HUES6 (cell line): Measurements from ENCODE around the gene PPP2R2C.

Experiments
- H3K27ac ChIP-seq: 2 replicates; pipeline ENCODE4 v1.7.0; 2013; ENCODE audit warnings: low read depth, mild to moderate bottlenecking, low read length, inconsistent platforms
- H3K27me3 ChIP-seq: 2 replicates; pipeline ENCODE4 v1.6.1; 2013; ENCODE audit warnings: low read length; ENCODE audit not compliant: control insufficient read depth, insufficient read depth
- H3K36me3 ChIP-seq: 2 replicates; pipeline ENCODE4 v1.6.1; 2013; ENCODE audit warnings: low read length; ENCODE audit not compliant: control insufficient read depth, insufficient read depth
- H3K4me1 ChIP-seq: 2 replicates; pipeline ENCODE4 v1.6.1; 2013; ENCODE audit warnings: low read length; ENCODE audit not compliant: control insufficient read depth, insufficient read depth
- H3K4me3 ChIP-seq: 2 replicates; pipeline ENCODE4 v1.5.1; 2013; ENCODE audit warnings: low read depth, low read length
- H3K9ac ChIP-seq: one replicate; pipeline ENCODE4 v1.6.1; 2013; ENCODE audit warnings: mild to moderate bottlenecking, low read length
- H3K9me3 ChIP-seq: 2 replicates; pipeline ENCODE4 v1.6.1; 2013; ENCODE audit warnings: low read depth, low read length; ENCODE audit not compliant: control insufficient read depth, insufficient read depth

Gene PPP2R2C

DNA sequence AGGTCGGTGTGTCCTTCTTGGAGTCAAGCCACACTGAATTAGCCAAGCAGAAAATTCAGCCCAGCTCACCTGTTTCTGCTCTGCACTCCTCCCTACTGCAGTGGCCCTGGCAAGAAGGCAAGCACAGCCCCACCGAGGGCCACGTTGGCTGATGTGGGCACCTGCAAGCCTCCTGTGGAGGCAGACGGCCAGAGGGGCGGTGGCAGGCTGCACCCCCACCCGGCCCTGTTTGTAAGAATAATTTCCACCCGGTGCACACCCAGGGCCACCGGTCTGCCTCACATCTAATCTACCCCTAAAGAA is 18.8 kb downstream of the PPP2R2C start:
- Histone ChIP-seq H3K27ac (no peak overlapping the region), H3K4me1 (no peaks in the 10 kb centered on the region), H3K9ac (no peak overlapping the region), H3K36me3 (no peaks in the 10 kb centered on the region), H3K9me3 (no peaks in the 10 kb centered on the region), H3K4me3 (no peak overlapping the region), H3K27me3 (no peaks in the 10 kb centered on the region)

DNA sequence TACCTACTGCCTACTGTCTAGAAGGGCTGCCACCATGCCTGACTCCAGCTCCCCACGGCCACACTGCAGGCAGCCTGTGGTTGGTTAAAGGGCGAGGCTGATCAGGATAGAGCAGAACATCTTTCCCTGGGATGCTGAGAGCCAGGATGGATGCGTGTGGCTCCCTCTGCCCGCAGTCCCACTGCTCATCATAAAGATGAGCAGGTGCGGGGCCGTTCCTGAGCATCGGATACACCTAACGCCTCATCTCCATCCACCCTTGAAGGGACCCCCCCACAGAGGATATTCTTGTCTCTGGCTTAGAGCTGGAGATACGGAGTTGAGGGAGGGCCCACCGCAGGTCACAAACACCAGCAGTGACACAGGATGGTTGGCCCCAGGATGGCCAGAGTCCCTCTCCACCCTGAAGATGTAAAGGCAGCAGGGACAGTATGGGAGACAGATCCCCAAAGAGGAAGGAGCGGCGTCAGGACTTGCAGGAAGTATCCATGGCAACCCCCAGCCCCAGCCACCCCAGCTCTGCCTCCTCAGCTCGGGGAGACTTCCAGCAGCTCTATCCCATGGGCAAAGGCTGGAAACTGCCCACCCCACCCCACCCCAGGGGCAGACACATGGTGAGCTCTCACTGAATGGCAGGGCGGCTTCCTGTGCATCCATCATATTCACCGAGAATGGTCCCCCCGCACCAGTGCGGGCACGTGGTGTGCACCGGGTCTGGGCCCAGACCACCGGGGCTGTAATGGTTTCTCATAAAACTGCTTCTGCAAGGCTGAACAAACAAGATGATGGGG is 19.3 kb downstream of the PPP2R2C start:
- Histone ChIP-seq H3K4me3 (no peak overlapping the region), H3K27me3 (no peaks in the 10 kb centered on the region), H3K9me3 (no peaks in the 10 kb centered on the region), H3K4me1 (no peaks in the 10 kb centered on the region), H3K36me3 (no peaks in the 10 kb centered on the region), H3K27ac (no peak overlapping the region), H3K9ac (no peak overlapping the region)

DNA sequence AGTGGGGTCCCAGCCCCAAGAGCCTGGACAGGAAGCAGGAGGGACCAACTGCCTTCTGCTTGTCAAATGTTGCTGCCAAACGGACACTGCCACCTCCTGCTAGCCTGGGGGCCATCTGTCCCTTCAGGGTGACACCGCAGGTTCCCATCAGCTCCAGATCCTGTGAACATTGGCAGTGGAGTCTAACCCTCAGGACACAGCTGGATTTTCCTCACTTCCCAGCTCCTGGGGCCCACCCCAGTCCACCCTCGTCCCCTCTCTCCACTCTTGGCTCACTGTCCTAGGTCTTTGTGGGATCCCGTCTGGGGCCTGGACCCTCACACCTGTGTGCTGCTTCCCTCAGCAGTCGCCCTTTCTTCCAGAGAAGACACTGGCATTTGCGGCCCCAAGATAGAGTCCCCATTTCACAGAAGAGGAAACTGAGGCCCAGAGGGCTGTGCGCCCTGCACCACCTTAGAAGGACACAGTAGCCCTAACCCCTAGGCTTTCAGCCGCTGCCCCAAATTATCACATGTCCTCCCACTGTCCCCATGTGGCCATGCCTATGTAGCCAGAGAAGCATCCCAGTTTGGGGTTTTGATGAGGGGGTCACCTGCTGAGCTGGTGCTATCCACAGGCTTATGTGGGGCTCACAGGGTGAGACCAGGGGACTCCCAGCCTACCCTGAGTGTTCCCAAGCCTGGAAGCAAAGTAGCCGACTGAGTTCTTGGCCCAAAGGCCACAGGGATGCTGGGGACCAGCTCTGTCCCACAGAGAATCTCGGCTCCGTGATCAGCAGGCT is 20.1 kb downstream of the PPP2R2C start:
- Histone ChIP-seq H3K4me1 (no peaks in the 10 kb centered on the region), H3K4me3 (no peak overlapping the region), H3K9me3 (no peaks in the 10 kb centered on the region), H3K9ac (no peak overlapping the region), H3K36me3 (no peaks in the 10 kb centered on the region), H3K27ac (no peak overlapping the region), H3K27me3 (no peaks in the 10 kb centered on the region)

DNA sequence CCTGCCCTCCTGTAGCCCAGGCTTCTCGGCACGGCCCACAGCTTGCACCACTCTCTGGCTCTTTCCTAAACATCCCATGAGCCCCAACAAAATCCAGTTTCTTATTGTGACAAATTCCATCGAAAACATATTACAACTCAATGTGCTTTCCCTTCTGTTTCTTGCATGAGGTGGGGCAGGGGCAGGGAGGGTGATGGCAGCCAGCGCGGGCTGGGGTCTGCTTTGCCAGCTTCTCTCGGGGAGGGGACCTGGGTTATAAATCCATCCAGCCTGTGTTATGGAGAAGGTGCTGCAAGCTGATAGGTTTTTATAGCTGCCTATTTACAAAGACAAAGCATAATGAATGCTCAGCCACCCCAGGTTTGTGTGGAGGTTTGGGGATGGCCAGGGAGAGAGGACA is 21.1 kb downstream of the PPP2R2C start:
- Histone ChIP-seq H3K9ac (no peak overlapping the region), H3K36me3 (no peaks in the 10 kb centered on the region), H3K9me3 (no peaks in the 10 kb centered on the region), H3K4me1 (peaks cover 7% of the 10 kb centered on the region; the same call in 1 of the 2 replicates), H3K27ac (no peak overlapping the region), H3K4me3 (no peak overlapping the region), H3K27me3 (no peaks in the 10 kb centered on the region)

- Histone ChIP-seq H3K4me1 (peaks cover 7% of the 10 kb centered on the region; the same call in 1 of the 2 replicates), H3K9me3 (no peaks in the 10 kb centered on the region), H3K4me3 (no peak overlapping the region), H3K27ac (no peak overlapping the region), H3K27me3 (no peaks in the 10 kb centered on the region), H3K9ac (no peak overlapping the region), H3K36me3 (no peaks in the 10 kb centered on the region)
Observed at GRCh38 chr4:6450709-6451108, 21.7 kb downstream of the PPP2R2C start.

- Histone ChIP-seq H3K27ac (no peak overlapping the region), H3K27me3 (no peaks in the 10 kb centered on the region), H3K9me3 (no peaks in the 10 kb centered on the region)
Observed at GRCh38 chr4:6449746-6450369, 22.6 kb downstream of the PPP2R2C start.

DNA sequence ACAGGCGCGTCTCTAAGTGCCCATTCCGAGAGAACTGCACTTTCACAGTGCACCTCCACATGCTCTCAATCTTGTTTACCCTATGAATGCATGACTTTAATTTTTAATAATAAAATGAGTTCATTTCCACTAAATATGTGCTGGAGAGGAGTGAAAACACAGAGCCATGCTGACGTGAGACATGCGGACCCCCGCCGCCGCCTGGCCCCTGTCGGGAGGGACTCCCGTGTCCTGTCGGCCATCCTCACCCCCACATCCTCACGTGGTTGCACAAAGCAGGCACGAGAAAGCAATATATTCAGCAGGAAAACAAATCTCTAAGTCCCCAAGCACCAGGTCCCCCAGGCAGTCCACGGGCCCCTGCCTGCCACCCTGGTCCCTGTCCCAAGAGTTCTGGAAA is 23.1 kb downstream of the PPP2R2C start:
- H3K27ac ChIP-seq, result no peak overlapping the region
- H3K4me3 ChIP-seq, result no peak overlapping the region
- H3K36me3 ChIP-seq, result no peaks in the 10 kb centered on the region
- no peaks in the 10 kb centered on the region for H3K9me3 ChIP-seq
- H3K9ac ChIP-seq, result no peak overlapping the region
- peaks cover 7% of the 10 kb centered on the region; the same call in 1 of the 2 replicates for H3K4me1 ChIP-seq
- no peaks in the 10 kb centered on the region for H3K27me3 ChIP-seq

More at GRCh38 chr4:6449746-6450369, 22.6 kb downstream of the PPP2R2C start:
- no peak overlapping the region for H3K4me3 ChIP-seq
- no peak overlapping the region for H3K9ac ChIP-seq
- H3K36me3 ChIP-seq, result no peaks in the 10 kb centered on the region
- H3K4me1 ChIP-seq, result peaks cover 7% of the 10 kb centered on the region; the same call in 1 of the 2 replicates

GRCh38 chr4:6448476-6449170 is 23.8 kb downstream of the PPP2R2C start:
- Histone ChIP-seq H3K4me3 (no peak overlapping the region), H3K27me3 (no peaks in the 10 kb centered on the region), H3K27ac (no peak overlapping the region), H3K9me3 (no peaks in the 10 kb centered on the region), H3K36me3 (no peaks in the 10 kb centered on the region), H3K9ac (no peak overlapping the region), H3K4me1 (peaks cover 7% of the 10 kb centered on the region; the same call in 1 of the 2 replicates)

DNA sequence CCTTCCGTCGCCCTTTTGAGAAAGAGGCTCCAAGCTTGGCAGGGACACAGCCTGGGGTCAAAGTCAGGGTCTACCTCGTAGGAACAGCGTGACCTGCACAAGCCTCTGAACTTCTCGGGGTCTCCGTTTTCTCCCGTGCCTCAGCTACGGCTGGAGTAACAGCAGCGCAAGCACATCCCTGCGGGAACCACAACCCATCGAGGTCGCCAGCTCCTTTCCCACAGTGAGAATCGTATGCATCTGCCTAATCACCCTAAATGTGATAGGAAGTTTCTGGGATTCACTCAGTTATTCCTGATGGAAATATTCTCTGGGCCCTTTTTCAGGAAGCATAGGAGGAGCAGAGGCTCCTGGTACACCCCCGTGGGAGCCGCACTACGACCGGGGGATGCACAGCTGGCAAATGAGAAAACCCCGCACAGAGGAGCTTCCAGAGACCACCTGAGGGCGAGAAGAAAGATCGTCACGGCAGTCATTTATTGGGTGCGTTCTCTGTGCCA is 24.7 kb downstream of the PPP2R2C start:
- Histone ChIP-seq H3K9ac (no peak overlapping the region), H3K36me3 (no peaks in the 10 kb centered on the region), H3K27me3 (no peaks in the 10 kb centered on the region), H3K9me3 (no peaks in the 10 kb centered on the region), H3K4me1 (peaks cover 7% of the 10 kb centered on the region; the same call in 1 of the 2 replicates), H3K4me3 (no peak overlapping the region), H3K27ac (no peak overlapping the region)

DNA sequence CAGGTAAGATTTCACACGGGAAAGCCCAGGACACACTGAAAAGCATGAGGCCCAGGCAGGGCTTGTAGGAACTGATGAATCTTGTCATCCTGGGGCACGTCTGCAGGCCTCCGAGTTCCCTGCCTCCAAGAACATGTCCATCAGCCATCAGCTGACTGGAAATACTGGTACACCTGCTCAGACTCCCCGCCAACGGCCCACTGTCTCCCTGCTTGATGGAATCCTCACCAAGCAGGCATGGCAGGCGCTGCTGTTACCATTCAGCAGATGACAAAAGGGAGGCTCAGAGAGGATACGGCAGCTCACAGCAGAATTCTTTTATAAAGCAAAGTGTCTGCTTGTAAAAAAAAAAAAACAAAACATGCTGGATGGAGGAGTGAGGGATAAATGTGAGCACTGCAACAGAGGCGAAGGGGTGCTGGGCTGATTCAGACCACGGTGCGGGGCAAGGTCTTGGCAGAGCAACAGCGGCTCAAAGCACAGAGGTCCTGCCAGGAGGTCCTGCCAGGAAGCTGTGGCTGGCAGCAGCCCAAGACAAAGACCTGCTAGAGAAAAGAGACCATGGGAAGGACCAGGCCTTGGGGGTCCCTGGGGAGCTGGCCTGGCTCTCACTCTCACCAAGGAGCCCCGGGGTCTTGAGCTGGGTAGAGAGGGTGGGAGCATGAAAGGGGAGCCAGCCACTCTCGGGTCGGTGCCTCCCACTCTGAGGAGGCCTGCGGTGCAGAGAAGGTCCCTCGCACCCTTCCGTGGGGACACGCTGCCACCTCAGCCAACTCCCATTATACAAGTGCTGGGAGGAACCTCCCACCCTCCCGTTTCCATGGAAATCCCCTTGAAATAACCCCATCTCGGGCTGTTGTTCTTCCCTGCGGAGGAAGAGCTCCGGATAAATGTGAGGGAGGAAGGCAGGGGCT is 25.6 kb downstream of the PPP2R2C start:
- Histone ChIP-seq H3K4me3 (no peak overlapping the region), H3K36me3 (no peaks in the 10 kb centered on the region), H3K27ac (no peak overlapping the region), H3K9ac (no peak overlapping the region), H3K9me3 (no peaks in the 10 kb centered on the region), H3K27me3 (no peaks in the 10 kb centered on the region), H3K4me1 (peaks cover 7% of the 10 kb centered on the region; the same call in 1 of the 2 replicates)
